Upper lobe of right lung (tissue), 1 donor: ENCODE data around the gene ABHD16A. TPM values are rescaled to one million over a fixed set of nuclear protein-coding genes. Genes with fewer than 3 reads are reported as not detected.

ENCODE experiments used
- ATAC-seq: fragments of 200-7000 bp; cut with Tn5 transposase; one replicate; pipeline ENCODE4 v1.9.1; 2020; ENCODE audit warnings: mild to moderate bottlenecking, moderate library complexity
- DNase-seq: peaks from one replicate; pipeline ENCODE4 v3.0.0-alpha.2; 2020
- H3K27ac ChIP-seq: fragments of 200-600 bp; one replicate; pipeline ENCODE4 v1.8.0; 2022
- H3K27me3 ChIP-seq: fragments of 200-600 bp; one replicate; pipeline ENCODE4 v1.8.0; 2022; ENCODE audit warnings: mild to moderate bottlenecking
- H3K36me3 ChIP-seq: fragments of 200-600 bp; one replicate; pipeline ENCODE4 v1.8.0; 2022
- H3K4me1 ChIP-seq: fragments of 200-600 bp; one replicate; pipeline ENCODE4 v1.8.0; 2022
- H3K4me3 ChIP-seq: fragments of 200-600 bp; one replicate; pipeline ENCODE4 v1.8.0; 2022; ENCODE audit warnings: mild to moderate bottlenecking
- H3K9me3 ChIP-seq: fragments of 200-600 bp; one replicate; pipeline ENCODE4 v1.8.0; 2022
- intact Hi-C: fragments of 100-400 bp; cut with DNase I; formaldehyde crosslinking; loops from one replicate; pipeline ENCODE4 v1.11.0; 2022
- total RNA-seq: library from RNA; stranded (reverse); fragmentation: NEBNext Ultra II Directional; extraction: Animal tissue kit (Norgen Biotek cat#: 25700); gene quantifications from one replicate; pipeline ENCODE4 v1.2.1, GENCODE V29; 2021
- TF ChIP-seq, protein P1 (sequence below): fragments of 200-600 bp; IDR thresholded peaks from one replicate; pipeline ENCODE4 v1.8.0; 2022; ENCODE audit warnings: antibody characterized with exemption
- donor health status: DM: no; HTN: yes; CAD: no; lungs with severe emphysema.

The ABHD16A gene
- total RNA-seq, 1 donor from 2014 or later = 55.8 TPM

DNA sequence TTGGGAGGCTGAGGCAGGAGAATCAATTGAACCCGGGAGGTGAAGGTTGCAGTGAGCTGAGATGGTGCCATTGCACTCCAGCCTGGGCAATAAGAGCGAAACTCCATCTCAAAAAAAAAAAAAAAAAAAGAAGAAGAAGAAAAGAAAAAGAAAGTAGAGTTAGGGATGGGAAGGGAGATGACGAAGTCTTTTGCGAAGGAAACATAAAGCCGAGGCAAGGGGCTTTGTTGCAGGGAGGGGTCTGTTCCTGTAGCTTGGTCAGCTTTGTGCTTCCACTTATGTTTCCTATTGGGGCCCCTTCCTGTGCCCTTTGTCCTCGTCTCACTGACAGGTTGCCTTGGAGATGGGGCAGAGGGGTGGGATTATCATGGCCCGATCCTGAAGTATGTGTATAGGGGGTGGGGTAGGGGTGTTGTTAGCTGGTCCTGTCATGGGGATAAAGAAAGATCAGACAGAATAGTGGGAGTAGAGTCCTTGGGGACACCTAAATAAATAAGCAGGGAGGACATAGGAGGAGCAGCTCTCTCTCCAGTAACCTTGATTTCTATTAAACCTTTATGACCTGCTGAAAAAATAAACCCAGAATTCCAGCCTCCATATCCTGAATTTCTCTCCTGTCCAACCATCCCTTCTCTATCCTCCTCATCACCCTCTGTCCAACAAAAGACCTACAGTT, 34.3 kb upstream of the ABHD16A start:
- DNase-seq (no peak), ATAC-seq (no peak)
- Histone ChIP-seq H3K36me3 (peaks cover 22% of the 10 kb centered on the region), H3K4me1 (peaks cover 49% of the 10 kb centered on the region), H3K9me3 (no peaks in the 10 kb centered on the region), H3K4me3 (peak overlapping the region; percentile 2), H3K27ac (peak overlapping the region; percentile 92), H3K27me3 (no peaks in the 10 kb centered on the region)
- TF ChIP-seq, protein P1, sequence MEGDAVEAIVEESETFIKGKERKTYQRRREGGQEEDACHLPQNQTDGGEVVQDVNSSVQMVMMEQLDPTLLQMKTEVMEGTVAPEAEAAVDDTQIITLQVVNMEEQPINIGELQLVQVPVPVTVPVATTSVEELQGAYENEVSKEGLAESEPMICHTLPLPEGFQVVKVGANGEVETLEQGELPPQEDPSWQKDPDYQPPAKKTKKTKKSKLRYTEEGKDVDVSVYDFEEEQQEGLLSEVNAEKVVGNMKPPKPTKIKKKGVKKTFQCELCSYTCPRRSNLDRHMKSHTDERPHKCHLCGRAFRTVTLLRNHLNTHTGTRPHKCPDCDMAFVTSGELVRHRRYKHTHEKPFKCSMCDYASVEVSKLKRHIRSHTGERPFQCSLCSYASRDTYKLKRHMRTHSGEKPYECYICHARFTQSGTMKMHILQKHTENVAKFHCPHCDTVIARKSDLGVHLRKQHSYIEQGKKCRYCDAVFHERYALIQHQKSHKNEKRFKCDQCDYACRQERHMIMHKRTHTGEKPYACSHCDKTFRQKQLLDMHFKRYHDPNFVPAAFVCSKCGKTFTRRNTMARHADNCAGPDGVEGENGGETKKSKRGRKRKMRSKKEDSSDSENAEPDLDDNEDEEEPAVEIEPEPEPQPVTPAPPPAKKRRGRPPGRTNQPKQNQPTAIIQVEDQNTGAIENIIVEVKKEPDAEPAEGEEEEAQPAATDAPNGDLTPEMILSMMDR = no peak
- intact Hi-C loops = no loop called here

DNA sequence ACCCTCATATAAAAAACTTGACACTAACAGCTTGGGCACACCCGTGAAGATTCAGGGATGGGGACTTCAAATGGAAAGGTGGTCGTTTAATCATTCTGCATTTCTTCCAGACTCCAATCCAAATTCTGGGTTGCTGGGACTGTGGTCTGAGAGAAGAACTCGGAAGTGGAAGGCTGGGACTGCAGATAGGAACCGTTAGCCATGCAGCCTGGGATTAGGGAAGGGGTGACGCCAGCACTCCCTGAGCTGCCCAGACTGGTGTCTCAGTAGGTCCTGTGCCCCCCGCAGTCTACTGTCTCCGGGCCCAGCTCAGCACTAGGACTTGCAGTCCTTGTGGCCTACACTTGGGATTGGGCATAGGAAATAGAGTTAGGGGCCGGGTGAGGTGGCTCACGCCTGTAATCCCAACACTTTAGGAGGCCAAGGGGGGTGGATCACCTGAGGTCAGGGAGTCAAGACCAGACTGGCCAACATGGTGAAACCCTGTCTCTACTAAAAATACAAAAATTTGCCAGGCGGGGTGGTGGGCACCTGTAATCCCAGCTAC, 33.7 kb upstream of the ABHD16A start:
- Histone ChIP-seq H3K9me3 (no peaks in the 10 kb centered on the region), H3K27ac (peak overlapping the region; percentile 92), H3K36me3 (peaks cover 28% of the 10 kb centered on the region), H3K27me3 (no peaks in the 10 kb centered on the region), H3K4me1 (peaks cover 55% of the 10 kb centered on the region), H3K4me3 (peak overlapping the region; percentile 86)
- ATAC-seq (no peak), DNase-seq (no peak)
- TF ChIP-seq, protein P1 = no peak
- intact Hi-C loops = no loop called here

DNA sequence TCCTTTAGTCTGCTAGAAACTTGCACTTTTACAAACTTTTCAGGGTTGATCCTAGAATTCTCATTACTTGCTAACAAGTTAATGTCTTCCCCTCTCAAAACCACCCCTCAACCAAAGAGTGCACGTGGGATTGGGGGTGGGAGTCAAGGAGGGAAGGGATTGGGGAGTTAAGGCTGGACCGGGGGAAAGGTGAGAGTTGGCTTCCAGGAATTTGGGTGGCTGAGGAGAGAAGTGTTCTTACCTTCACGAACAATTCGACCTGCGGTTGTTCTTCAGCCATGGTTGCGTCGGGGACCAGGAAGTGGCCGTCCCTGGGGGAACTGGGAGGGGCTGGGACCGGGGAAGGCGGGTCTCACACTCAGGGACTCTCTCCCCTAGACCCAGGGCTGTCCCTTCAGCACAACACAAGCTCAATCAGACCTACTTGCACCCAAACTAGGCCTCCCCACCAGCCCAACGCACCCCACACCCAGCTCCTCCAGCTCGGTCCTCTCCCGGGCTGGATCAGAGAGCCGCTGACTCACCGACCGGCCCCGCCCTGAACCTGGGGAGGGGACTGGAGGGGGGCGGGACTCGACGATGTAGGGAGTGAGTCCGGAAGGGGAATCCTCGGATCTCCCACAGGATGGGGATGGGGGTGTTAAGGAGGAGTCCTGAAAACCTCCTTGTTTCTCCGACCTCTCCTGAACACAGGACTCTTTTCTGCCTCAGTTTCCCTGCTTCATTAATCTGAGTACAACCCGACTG, 33.1 kb upstream of the ABHD16A start, which contains the start of gene CLIC1:
TSS of gene CLIC1 (minus strand) at position 510 of the 747 bp plus-strand sequence. CDS start at position 280, 230 bp downstream.
- peaks cover 57% of the 10 kb centered on the region for H3K4me1 ChIP-seq
- intact Hi-C loops = no loop called here
- DNase-seq = peak; percentile 93
- TF ChIP-seq, protein P1 = no peak
- H3K9me3 ChIP-seq = no peaks in the 10 kb centered on the region
- peak; percentile 68 for ATAC-seq
- peaks cover 35% of the 10 kb centered on the region for H3K36me3 ChIP-seq
- no peaks in the 10 kb centered on the region for H3K27me3 ChIP-seq
- peak within 1 kb of the TSS; percentile 86 for H3K4me3 ChIP-seq
- peak within 1 kb of the TSS; percentile 92 for H3K27ac ChIP-seq

DNA sequence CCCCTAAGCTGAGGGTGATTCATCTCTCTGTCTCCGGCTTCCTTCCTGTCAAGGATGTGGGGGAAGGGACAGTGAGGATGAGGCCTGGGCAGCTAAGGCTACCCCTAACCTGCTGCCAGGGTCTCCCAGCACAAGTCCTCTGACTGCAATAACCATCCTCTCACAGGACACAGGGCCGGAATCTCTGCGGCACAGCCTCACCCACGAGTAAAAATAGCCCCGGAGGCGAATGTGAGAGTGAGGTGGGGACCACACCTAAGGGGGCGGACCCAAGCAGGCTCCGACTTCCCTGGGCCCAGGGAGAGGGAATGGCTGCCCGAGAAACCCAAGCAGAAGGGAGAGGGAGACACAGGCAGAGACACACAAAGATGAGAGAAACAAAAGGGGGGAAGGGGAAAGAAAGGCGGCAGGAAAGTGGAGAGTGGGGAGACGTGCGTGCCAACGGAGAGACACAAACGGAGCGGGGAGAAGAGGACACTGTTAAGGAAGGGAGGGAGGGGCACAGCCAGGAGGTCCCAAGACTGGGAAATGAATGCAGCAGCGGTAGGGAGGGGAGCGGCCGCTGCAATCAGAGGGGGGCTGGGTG, 31.8 kb upstream of the ABHD16A start:
- TF ChIP-seq, protein P1 = no peak
- Histone ChIP-seq H3K36me3 (peaks cover 43% of the 10 kb centered on the region), H3K27ac (peak overlapping the region; percentile 92), H3K9me3 (no peaks in the 10 kb centered on the region), H3K27me3 (no peaks in the 10 kb centered on the region), H3K4me1 (peaks cover 56% of the 10 kb centered on the region), H3K4me3 (peak overlapping the region; percentile 86)
- peak; percentile 39 for ATAC-seq
- intact Hi-C loops = no loop called here
- DNase-seq = no peak

DNA sequence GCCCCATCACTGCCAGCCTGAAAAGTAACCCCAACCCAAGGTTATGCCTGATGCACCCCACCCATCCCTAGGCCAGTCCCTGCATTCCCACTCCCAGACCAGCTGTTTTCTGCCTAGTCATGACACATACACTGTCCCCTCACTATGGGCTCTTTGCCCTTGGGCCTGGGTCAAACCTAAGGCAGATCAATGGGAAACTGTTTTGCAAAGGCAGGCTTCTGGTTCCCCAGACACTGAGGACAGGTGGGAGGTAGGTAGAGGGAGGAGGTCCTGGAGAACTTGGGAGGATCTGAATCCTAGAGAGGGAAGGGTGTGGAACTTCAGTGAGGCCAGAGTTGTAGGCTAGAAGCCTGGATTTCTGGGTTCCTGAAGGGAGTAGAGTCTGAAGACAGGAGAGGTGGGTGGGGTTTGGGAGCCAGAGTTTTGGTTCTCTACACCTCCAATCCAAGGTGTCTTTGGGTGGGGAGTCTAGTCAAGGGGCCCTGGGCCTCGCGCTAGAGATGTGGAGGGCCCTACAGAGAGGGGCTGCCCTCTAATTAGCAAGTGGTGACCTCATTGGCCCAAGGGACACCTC, 31.2 kb upstream of the ABHD16A start:
- Histone ChIP-seq H3K4me1 (peaks cover 53% of the 10 kb centered on the region), H3K27me3 (no peaks in the 10 kb centered on the region), H3K27ac (peak overlapping the region; percentile 92), H3K4me3 (peak overlapping the region; percentile 86), H3K9me3 (no peaks in the 10 kb centered on the region), H3K36me3 (peaks cover 43% of the 10 kb centered on the region)
- DNase-seq (no peak), ATAC-seq (no peak)
- intact Hi-C loops = no loop called here
- TF ChIP-seq, protein P1 = no peak
